Activated CD4-positive, alpha-beta T cell treated with anti-CD3 and anti-CD28 coated beads for 48 hours (primary cell): ENCODE data around the gene BEST3.

ENCODE experiments used
- DNase-seq: peaks from one replicate; pipeline ENCODE4 v3.0.0-alpha.2; 2020

BEST3 gene

DNA sequence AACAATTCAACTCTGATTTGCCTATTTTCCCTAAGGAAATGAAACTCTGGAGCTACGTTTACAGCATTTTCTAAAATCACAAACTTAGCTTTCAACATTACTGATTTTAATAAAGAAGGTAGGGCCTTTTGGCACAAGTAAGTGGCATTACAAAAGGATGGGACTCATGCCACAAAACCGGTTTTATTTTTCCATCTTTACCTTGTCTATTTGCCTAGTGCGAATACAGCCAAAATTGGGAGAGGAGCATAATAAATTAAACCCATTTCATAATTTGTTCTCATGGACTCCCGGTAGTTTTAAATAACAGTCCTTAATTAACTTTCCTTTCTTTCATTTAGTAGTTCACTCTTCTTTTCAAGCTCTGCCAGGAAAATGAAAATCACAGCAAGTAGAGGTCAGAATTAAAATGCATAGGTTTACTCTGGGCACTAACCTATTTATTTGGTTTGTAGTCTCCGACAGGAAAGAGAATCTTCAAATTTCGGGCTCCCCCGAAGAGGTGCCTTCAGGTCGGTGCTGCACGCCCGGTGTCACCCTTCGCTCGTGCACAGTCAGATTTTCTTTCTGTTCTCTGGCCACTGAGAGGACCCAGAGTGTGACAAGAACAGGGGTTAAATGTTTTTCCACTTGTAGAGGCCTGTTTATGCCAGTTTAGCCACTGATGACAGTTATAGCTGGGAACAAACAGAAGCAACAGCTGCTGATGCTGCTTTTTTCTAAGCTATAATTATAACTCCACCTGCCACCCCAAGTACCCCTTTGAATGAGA is at the start of gene BEST3:
Gene BEST3 (minus strand): TSS at position 535 of the 772 bp plus-strand sequence. CDS start 1,505 bp downstream, outside the sequence.
- DNase-seq: no peak

GRCh38 chr12:69744109-69744508 is 45.0 kb upstream of the BEST3 start:
- no peak for DNase-seq

DNA sequence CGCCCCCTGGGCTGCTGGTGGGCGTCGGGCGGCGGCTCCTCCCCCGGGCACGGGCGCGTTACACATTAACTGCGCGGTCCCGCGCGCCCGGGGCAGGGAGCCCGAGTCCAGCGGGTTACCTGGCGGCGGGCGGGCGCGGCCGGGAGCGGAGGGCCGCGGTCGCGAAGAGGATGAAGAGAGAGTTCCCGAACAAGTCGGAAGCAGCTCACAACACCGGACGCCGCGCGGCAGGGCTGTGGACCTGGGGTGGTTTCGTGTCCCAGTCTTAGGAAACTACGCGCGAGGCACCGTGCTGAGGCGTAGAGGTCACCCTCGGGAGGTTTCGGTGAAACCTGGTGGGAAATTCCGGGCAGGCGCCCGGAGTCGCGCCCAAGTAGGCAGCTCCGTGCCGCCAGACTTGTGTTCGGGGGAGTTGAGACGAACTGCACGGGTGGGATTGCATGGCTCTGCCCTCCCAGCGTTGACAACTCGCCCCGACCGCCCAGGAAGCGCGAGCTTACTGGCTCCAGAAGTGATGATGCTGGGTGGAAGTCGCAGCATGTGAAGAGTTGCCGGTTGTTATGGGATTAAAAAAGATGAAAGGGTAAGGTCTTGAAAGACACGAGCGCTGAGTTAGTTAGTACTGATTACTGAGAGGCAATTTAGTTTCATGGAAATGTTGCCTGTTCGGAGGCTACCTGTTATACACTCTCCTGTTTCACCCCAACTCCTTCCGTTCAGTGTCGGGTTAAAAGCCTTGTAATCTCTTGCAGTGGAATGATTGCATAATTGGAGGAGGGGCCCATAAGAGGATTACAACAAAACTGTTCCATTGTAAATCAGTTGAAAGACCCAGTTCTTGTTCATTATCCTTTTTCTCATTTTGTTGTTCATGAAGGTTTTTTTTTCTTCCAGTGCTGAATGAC is 40.4 kb upstream of the BEST3 start:
- DNase-seq: peak; percentile 65

GRCh38 chr12:69738351-69739286 is 39.5 kb upstream of the BEST3 start, which contains the start of gene RAB3IP:
Gene RAB3IP (plus strand): TSS chr12:69738860. CDS start chr12:69755409, 16,549 bp downstream.
- DNase-seq: peak; percentile 93

GRCh38 chr12:69733638-69734037 is 34.5 kb upstream of the BEST3 start:
- DNase-seq: no peak

- no peak for DNase-seq
These were observed 33.0 kb upstream of the BEST3 start for GRCh38 chr12:69732088-69732487.

GRCh38 chr12:69726922-69727321 is 27.8 kb upstream of the BEST3 start:
- no peak for DNase-seq

GRCh38 chr12:69720750-69721149 is 21.6 kb upstream of the BEST3 start:
- no peak for DNase-seq

- no peak for DNase-seq
These were observed 20.5 kb upstream of the BEST3 start for GRCh38 chr12:69719336-69720316.

DNA sequence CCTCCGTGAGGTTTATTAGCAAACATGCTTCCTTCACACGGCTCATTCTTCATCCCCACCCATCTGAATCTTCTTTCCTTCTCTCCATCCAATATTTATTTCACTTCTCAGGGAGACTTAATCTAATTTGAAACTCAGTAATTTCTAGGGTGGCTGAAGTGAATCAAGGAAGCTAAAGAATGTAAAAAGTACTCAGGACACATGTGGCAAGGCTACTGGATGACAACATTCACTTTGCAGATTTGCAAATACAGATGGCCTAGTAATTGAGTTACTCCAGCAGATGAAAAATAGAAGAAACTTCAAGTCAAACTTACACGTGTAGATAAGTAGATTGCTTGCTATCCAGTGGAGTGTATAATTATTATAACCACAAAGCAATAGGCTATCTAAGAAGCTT is 15.4 kb upstream of the BEST3 start:
- no peak for DNase-seq

- DNase-seq: no peak
These were observed 13.7 kb upstream of the BEST3 start for GRCh38 chr12:69712826-69713225.

DNA sequence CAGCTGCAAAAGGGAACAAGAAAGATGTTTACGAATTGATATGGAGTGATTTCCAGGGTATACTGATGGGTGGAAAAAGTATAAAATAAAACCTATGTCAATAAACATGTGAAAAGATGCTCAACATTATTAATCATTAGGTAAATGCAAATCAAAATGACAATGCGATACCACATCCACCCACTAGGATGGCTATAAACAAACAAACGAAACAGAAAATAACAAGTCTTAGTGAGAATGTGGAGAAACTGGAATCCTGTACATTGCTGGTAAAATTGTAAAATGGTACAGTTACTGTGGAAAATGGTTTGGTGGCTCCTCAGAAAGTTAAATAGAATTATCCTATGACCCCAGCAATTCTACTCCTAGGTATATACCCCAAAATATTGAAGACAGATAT is 9.5 kb upstream of the BEST3 start:
- no peak for DNase-seq

GRCh38 chr12:69704357-69704756 is 5.3 kb upstream of the BEST3 start:
- DNase-seq: no peak

DNA sequence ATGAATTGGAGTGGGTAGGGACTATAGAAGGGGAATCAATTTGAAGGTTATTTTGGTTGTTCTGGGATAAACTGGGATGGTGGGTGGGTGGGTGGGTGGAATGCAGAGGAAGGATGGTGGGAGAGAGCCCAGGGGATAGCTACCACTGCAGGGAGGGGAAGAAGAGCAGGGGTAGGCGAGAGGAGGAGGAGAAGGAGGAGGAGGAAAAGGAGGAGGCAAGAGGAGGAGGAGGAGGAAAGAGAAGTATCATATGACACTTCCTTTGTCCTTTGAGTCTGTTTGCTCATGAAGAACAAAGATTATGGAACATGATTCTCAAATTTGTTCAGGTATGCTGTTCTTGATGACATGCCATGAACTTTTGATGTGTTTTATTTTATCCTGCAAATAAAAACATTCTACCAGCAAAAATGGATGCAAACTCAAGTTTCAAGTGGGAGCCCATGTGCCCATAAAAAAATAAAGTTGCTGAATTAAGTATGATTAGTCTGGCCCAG is 4.1 kb upstream of the BEST3 start:
- no peak for DNase-seq

DNA sequence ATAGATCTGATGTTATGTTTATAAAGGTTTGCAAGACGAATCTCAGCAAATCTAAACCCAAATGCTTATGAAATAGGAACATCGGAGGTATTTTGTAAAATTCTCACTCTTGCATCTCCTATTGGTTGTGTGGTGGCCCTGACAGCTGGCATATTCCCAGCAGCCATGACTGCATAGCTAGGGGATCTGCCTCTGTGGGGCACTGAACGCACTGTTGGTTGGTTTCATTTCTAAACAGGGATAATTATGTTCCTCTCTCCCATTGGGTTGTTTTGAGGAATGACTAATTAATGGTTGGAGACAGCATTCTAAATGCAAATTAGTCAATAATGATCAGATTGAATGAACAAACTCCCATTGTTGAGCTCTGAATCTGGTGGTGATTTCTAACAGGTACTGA is 2.7 kb upstream of the BEST3 start:
- no peak for DNase-seq

- no peak for DNase-seq
These were observed 1.0 kb downstream of the BEST3 start for GRCh38 chr12:69698054-69698453.

- DNase-seq: no peak
These were observed 5.0 kb downstream of the BEST3 start for GRCh38 chr12:69694123-69694522.

DNA sequence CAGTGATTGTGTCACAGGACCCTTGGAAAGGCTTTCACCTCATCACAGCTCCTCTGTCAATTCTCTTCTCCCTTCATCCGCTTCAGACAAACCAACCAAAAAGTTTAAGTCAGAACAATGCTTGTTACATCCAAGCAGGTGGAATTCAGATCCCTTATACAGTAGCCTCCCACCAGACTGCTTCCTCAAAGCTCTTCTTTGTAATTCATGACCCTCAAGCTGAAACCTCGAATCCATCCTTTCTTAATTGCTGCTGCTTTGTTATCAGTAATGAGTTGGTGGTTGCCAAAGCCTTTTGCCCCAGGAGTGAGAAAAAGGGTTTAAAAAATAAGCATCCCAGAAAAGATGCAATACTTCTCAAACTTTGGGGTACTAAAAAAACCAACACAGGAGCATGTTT is 9.5 kb downstream of the BEST3 start:
- no peak for DNase-seq

DNA sequence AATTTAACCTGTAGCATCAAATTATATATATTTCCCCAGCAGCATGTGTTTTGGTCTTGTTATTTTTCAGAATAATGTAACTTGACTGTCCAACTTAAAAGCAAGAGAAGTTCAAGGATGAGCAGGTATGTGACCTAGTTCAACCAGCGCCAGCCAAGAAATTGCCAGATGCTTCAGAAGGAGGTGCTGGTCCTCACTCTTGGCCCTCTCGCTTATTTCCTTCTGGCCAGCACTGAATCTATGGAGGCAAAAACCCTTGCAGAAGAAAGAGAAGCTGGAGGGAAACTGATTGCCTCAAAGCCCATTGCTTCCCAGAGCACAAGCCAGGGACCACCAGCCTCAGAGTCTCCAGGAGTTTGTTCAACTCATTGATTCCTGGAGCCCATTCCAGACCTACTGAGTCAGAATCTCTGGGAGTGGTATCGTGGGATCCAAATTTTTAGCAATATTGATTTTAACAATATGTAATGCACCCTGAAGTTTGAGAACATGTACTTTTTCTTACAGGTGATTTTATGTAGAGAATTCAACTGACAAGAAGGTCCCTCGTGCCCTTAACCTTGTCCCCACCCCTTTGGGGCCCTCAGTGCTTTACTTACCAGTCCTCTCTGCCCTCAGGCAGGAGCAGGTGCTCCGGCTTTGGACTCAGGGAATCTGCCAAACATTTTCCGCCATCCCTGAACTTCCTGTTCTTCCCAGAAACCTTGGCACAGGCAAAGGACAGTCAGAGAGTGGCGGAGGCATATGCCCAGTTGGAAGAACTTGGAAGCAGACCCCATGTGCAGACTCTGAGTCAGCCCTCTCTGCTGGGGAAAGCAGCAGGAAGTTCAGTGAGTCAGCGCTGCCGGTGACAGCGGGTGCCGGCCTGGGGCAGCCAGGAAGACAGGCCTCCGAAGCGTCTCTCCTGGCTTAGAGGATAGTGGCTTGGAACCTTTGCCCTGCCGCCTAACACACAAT is 10.4 kb downstream of the BEST3 start:
- DNase-seq: peak; percentile 35

- no peak for DNase-seq
These were observed 11.1 kb downstream of the BEST3 start for GRCh38 chr12:69688021-69688420.
